B cell (primary cell): Measurements from ENCODE around the gene NEUROD4.

Experiments
- CTCF ChIP-seq: fragments of 200-600 bp; IDR thresholded peaks from one replicate; pipeline ENCODE4 v1.8.0; 2022; ENCODE audit warnings: antibody characterized with exemption, mild to moderate bottlenecking
- EZH2 ChIP-seq: IDR thresholded peaks from 2 replicates; pipeline ENCODE4 v1.6.1; 2012; ENCODE audit warnings: borderline replicate concordance, low read depth, mild to moderate bottlenecking, moderate library complexity, low read length; ENCODE audit not compliant: insufficient read depth, poor library complexity, severe bottlenecking

GRCh38 chr12:55037351-55037987 lies 17.7 kb downstream of the NEUROD4 start:
- no peak for TF ChIP-seq CTCF
- TF ChIP-seq EZH2, result no peak
